ENCODE measurements around the gene BBS7. TPM values are rescaled to one million over a fixed set of nuclear protein-coding genes. Genes with fewer than 3 reads are reported as not detected.

The BBS7 gene
- polyA plus RNA-seq, 4 donors: 24.4 to 28.2 (median 27.4) TPM

DNA sequence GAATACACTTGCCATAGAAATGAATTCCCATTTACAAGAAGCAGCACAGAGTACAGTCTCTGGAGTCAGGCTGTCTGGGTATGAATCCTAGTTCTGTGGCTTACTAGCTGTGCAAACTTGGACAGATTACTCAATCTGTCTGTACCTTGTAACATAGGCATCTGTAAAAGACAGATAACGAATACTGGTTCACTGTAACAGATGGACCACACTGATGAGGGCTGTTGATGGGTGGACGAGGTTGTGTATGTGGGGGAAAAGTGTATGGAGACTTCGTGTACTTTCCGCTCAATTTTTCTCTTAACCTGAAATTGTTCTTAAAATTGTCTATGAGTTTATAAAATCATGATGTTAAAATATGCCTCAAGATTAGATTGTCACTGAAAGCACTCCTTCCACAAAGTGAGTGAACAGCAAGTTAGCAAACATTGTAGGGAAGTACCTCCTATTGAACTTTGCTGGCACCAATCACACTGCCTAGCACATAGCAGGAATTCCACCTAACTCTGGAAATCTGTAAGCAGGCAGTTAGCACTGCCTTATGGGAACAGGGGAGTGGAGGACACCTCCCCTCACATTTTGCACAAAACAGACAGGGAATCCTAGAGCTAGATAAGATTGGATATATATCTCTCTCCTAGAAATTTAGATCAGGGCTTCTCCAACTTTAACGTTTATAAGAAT is 75.6 kb downstream of the BBS7 start:
- DNase-seq (ENCODE audit: low read depth in 4 of 4, low spot score in 3 of 4): no peak

GRCh38 chr4:121792966-121793365 is 77.3 kb downstream of the BBS7 start:
- DNase-seq (ENCODE audit: low read depth in 4 of 4, low spot score in 3 of 4): no peak

- no peak for DNase-seq (ENCODE audit: low read depth in 4 of 4, low spot score in 3 of 4)
Observed at GRCh38 chr4:121791481-121791880, 78.8 kb downstream of the BBS7 start.

- no peak for DNase-seq (ENCODE audit: low read depth in 4 of 4, low spot score in 3 of 4)
Observed at GRCh38 chr4:121790976-121791375, 79.3 kb downstream of the BBS7 start.

GRCh38 chr4:121789960-121790829 is 80.1 kb downstream of the BBS7 start:
- no peak for DNase-seq (ENCODE audit: low read depth in 4 of 4, low spot score in 3 of 4)

DNA sequence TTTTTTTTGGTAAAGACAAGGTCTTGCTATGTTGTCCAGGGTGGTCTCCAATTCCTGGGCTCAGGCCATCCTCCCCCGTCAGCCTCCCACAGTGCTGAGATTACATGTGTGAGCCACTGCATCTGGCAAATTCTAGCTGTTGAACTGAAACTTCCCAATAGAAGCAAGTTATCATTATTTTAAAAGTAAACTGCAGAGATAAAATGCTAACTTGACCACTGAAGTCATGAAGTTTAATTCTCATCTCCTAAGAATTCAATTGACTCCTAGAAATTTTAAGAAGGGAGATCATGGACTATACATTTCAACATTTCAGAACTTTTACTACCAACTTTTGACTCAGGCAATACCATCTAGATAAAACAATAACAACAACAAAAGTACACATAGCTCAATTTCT is 80.8 kb downstream of the BBS7 start:
- no peak for DNase-seq (ENCODE audit: low read depth in 4 of 4, low spot score in 3 of 4)

- DNase-seq (ENCODE audit: low read depth in 4 of 4, low spot score in 3 of 4): no peak
Observed at GRCh38 chr4:121788896-121789295, 81.4 kb downstream of the BBS7 start.

GRCh38 chr4:121786221-121786620 is 84.1 kb downstream of the BBS7 start:
- no peak for DNase-seq (ENCODE audit: low read depth in 4 of 4, low spot score in 3 of 4)

- no peak for DNase-seq (ENCODE audit: low read depth in 4 of 4, low spot score in 3 of 4)
Observed at GRCh38 chr4:121785479-121785878, 84.8 kb downstream of the BBS7 start.

GRCh38 chr4:121784975-121785374 is 85.3 kb downstream of the BBS7 start:
- no peak for DNase-seq (ENCODE audit: low read depth in 4 of 4, low spot score in 3 of 4)

DNA sequence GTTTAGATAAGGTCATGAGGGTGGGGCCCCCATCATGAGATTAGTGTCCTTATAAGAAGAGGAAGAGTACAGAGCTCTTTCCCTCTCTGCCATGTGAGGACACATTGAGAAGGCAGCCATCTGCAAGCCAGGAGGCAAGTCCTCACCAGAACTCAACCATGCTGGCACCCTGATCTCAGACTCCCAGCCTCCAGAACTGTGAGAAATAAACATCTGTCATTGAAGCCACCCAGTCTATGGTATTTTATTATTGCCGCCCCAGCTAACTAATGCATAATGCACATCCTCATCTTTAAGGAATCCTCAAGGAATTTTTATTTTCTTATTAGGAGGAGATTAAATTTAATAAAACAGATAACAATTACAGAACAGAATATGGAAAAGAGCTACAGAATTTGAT is 85.9 kb downstream of the BBS7 start:
- DNase-seq (ENCODE audit: low read depth in 4 of 4, low spot score in 3 of 4): no peak

- DNase-seq (ENCODE audit: low read depth in 4 of 4, low spot score in 3 of 4): no peak
Observed at GRCh38 chr4:121783210-121783609, 87.1 kb downstream of the BBS7 start.

DNA sequence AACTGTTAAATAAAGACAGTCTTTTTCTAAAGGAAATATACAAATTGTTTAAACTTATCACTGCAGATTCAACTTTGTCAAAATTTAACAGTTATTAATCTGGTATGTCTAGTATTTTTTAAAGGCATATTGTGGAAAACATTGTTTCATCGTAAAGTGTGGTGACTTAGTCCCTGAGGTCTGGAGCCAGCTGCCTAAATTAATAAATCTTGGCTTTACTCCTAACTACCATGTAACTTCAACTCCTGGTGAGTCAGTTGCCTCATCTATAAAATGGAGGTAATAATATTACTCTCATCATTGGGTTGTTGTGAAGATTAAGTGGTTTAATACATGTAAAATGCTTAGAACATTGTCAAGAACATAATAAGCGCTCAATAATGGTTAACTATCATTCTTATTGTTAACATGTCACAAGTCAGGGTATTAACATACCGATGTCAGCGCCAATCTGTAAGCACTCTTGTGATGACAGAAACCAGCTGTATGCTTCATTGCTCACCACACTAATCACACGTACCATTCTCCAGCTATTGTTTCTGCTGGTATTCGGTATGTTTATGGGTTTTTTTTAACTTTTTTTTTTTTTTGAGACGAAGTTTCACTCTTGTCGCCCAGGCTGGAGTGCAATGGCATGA is 91.2 kb downstream of the BBS7 start:
- no peak for DNase-seq (ENCODE audit: low read depth in 4 of 4, low spot score in 3 of 4)

DNA sequence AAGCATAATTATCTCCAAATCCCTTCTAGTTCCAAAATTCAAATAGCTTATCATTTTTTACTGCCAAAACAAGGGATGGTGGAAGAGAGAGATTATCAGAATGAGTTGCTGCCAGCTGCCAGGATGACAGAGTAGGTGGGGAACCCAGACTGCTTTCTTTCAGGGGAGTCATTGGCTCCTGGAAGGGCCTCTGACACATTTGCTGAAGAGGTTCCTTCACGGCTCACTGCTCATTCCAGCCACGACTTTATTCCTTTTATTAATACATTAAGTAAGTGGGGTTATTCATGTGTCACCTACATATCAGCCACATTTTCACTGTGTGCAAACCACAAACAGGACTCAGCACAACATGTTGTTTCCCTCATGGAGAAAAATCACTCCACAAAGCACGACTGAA is 92.6 kb downstream of the BBS7 start:
- DNase-seq (ENCODE audit: low read depth in 4 of 4, low spot score in 3 of 4): no peak

DNA sequence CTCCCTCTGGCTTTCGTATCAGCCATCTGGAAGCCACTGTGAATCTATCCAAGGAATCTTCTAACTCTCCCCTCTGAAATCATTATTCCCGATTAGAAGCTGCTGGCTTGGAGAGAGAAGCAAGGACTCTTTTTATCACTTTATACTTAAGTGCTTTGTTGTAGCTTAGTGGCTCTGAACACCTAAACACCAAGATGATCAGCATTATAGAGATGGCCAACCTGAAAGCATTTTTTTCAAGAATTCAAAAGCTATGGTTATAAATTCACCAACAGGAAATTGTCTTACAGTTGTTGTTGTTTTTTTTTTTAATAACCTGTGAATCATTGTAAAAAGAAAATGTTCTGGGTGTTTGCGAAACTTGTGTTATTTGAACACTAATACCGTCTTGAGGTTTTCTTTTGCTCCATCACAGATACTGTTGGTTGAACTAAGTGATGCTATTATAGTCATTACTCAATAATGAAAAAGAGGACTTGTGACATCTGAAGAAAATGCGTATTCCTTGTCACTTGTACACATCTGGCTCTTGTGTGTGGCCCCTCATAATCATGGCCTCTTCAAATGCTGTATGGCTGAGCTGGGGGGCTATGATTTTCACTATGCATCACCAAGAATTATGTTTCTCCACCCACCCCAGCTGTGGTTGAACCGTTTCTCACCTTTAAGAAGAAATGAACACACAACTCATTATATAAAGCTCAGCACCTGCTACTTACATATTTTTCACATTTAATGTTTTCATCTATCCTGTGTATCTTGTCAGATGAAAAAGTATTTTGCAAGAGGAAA is 93.5 kb downstream of the BBS7 start:
- DNase-seq (ENCODE audit: low read depth in 4 of 4, low spot score in 3 of 4): no peak

Other genes with a start within 250 kb of the BBS7 start
- 100 to 1,000 TPM; 403 to 472 (median 450) TPM for gene ANXA5, start 173.5 kb downstream of the BBS7 start, polyA plus RNA-seq (ENCODE audit: insufficient read length in 4 of 4)
- 1 to 10 TPM in 1 of 4 donors, under 1 TPM in 3; 0.53 to 1.4 (median 0.69) TPM for gene SMIM43, start 105.3 kb downstream of the BBS7 start, polyA plus RNA-seq (ENCODE audit: insufficient read length in 4 of 4)
- gene EXOSC9, start 69.2 kb downstream of the BBS7 start, polyA plus RNA-seq (ENCODE audit: insufficient read length in 4 of 4): 10 to 100 TPM; 43.6 to 55.6 (median 51.0) TPM
- gene CCNA2, start 46.6 kb downstream of the BBS7 start, polyA plus RNA-seq (ENCODE audit: insufficient read length in 4 of 4): 10 to 100 TPM; 33.7 to 40.9 (median 37.1) TPM
- 1 to 10 TPM in 2 of 4 donors, under 1 TPM in 2; 0.97 to 1.2 (median 1.0) TPM for gene TRPC3, start 81.6 kb upstream of the BBS7 start, polyA plus RNA-seq (ENCODE audit: insufficient read length in 4 of 4)